Tibial nerve (tissue), 4 donors: Measurements from ENCODE around the gene CALB2.

Experiments used
- EP300 ChIP-seq, 2 donors: sonication (generic); formaldehyde crosslinking; IDR thresholded peaks; one replicate each; pipeline ENCODE4 v1.6.1; 2017; ENCODE audit warnings: antibody characterized with exemption in 2 of 2, mild to moderate bottlenecking in 1 of 2
- POLR2A ChIP-seq, 2 donors: fragments of 450-650 bp; IDR thresholded peaks; one replicate each; pipeline ENCODE4 v1.6.1; 2017; ENCODE audit warnings: antibody characterized with exemption in 2 of 2, mild to moderate bottlenecking in 2 of 2, moderate library complexity in 2 of 2
- TF ChIP-seq, protein P1 (sequence below), 5 experiments: fragments of 200-600 bp in 3 of 5; fragments of 450-650 bp in 2 of 5; sonication (generic) in 3 of 5; IDR thresholded peaks; one replicate each; pipeline ENCODE4 v1.5.1; 2016 to 2019; ENCODE audit warnings: antibody characterized with exemption in 5 of 5, mild to moderate bottlenecking in 3 of 5, moderate library complexity in 2 of 5

DNA sequence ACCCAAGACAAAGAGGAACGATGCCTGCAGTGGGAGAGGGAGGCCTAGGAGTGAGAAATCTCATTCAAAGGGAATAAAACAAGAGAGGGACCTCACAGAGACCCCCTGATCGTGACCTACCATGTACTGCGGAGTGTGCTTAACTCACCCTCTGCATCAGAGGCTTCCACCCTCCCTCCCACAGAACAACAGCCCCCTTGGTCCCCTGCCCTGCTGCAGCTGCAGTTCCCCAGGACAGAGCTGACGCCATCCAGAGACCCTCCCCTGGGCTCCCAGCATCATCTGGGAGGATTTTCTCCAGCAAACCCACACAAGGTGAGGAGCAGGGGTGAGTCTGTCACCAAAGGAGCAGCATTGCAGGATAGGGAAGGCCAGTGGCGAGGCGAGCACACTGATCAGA, 43.5 kb downstream of the CALB2 start:
- TF ChIP-seq, protein P1, sequence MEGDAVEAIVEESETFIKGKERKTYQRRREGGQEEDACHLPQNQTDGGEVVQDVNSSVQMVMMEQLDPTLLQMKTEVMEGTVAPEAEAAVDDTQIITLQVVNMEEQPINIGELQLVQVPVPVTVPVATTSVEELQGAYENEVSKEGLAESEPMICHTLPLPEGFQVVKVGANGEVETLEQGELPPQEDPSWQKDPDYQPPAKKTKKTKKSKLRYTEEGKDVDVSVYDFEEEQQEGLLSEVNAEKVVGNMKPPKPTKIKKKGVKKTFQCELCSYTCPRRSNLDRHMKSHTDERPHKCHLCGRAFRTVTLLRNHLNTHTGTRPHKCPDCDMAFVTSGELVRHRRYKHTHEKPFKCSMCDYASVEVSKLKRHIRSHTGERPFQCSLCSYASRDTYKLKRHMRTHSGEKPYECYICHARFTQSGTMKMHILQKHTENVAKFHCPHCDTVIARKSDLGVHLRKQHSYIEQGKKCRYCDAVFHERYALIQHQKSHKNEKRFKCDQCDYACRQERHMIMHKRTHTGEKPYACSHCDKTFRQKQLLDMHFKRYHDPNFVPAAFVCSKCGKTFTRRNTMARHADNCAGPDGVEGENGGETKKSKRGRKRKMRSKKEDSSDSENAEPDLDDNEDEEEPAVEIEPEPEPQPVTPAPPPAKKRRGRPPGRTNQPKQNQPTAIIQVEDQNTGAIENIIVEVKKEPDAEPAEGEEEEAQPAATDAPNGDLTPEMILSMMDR (IDR thresholded peaks at IDR 0.05) = no peak
- TF ChIP-seq POLR2A (IDR thresholded peaks at IDR 0.05) = no peak
- TF ChIP-seq EP300 (IDR thresholded peaks at IDR 0.05) = no peak
